ENCODE results near the gene FEZF2.

GRCh38 chr3:62416144-62416543 is 42.8 kb upstream of the FEZF2 start:
- TF ChIP-seq EZH2 (IDR thresholded peaks at IDR 0.05; ENCODE audit: borderline replicate concordance, low read length) = no peak
- TF ChIP-seq CTCF (IDR thresholded peaks at IDR 0.05; ENCODE audit: low read length) = no peak

Data from OCI-LY1 (cell line).